DOHH2 (cell line): ENCODE results near the gene MBTPS1.

Source experiments
- H3F3A ChIP-seq: fragments of 200-600 bp; sonication (generic), shearing (Covaris generic); 2 replicates; pipeline ENCODE4 v1.6.0; 2016; ENCODE audit warnings: antibody characterized with exemption, mild to moderate bottlenecking; ENCODE audit not compliant: control insufficient read depth, insufficient read depth
- H3K27ac ChIP-seq: fragments of 200-600 bp; sonication (generic); 2 replicates; pipeline ENCODE4 v1.5.1; 2014; ENCODE audit warnings: low read depth, mild to moderate bottlenecking, low read length, moderate library complexity
- H3K27me3 ChIP-seq: fragments of 200-600 bp; sonication (generic); 2 replicates; pipeline ENCODE4 v1.6.1; 2014; ENCODE audit warnings: mild to moderate bottlenecking, low read length, mixed read lengths; ENCODE audit not compliant: control insufficient read depth
- H3K36me3 ChIP-seq: fragments of 200-600 bp; sonication (generic); 2 replicates; pipeline ENCODE4 v1.6.1; 2014; ENCODE audit warnings: mild to moderate bottlenecking, low read length, moderate library complexity, mixed read lengths; ENCODE audit not compliant: control insufficient read depth
- H3K4me1 ChIP-seq: fragments of 200-600 bp; sonication (generic); 2 replicates; pipeline ENCODE4 v1.6.1; 2014; ENCODE audit warnings: mild to moderate bottlenecking, low read length, mixed read lengths; ENCODE audit not compliant: control insufficient read depth
- H3K4me2 ChIP-seq: fragments of 200-600 bp; sonication (generic); 2 replicates; pipeline ENCODE4 v1.6.0; 2014; ENCODE audit warnings: mild to moderate bottlenecking, low read length, moderate library complexity
- H3K4me3 ChIP-seq: fragments of 200-600 bp; sonication (generic); 2 replicates; pipeline ENCODE4 v1.5.1; 2014; ENCODE audit warnings: mild to moderate bottlenecking, low read length, mixed read lengths
- H3K79me2 ChIP-seq: fragments of 200-600 bp; sonication (generic); 2 replicates; pipeline ENCODE4 v1.6.1; 2014; ENCODE audit warnings: mild to moderate bottlenecking, low read length, mixed read lengths; ENCODE audit not compliant: control insufficient read depth
- H3K9me2 ChIP-seq: fragments of 200-600 bp; sonication (generic); replicated peaks from 2 replicates; pipeline ENCODE4 v1.6.1; 2014; ENCODE audit warnings: mild to moderate bottlenecking, low read length, mixed read lengths; ENCODE audit not compliant: control insufficient read depth
- H3K9me3 ChIP-seq: fragments of 200-600 bp; sonication (generic); 2 replicates; pipeline ENCODE4 v1.6.1; 2014; ENCODE audit warnings: antibody characterized with exemption, low read length, mixed read lengths; ENCODE audit not compliant: control insufficient read depth, insufficient read depth
- H4K20me1 ChIP-seq: fragments of 200-600 bp; sonication (generic); 2 replicates; pipeline ENCODE4 v1.6.0; 2014; ENCODE audit warnings: low read depth, mild to moderate bottlenecking, antibody characterized with exemption, low read length, moderate library complexity; ENCODE audit not compliant: control insufficient read depth, insufficient read depth
- EZH2phosphoT487 ChIP-seq: fragments of 200-600 bp; sonication (generic); IDR thresholded peaks from 2 replicates; pipeline ENCODE4 v1.6.1; 2017; ENCODE audit warnings: borderline replicate concordance, mild to moderate bottlenecking, antibody characterized with exemption, low read length, moderate library complexity, mixed read lengths
- TF ChIP-seq, protein P1 (sequence below): fragments of 200-600 bp; sonication (generic); IDR thresholded peaks from one replicate; pipeline ENCODE4 v1.5.1; 2014; ENCODE audit warnings: antibody characterized with exemption, mild to moderate bottlenecking, low read depth, low read length; ENCODE audit not compliant: poor library complexity, severe bottlenecking

The MBTPS1 gene

DNA sequence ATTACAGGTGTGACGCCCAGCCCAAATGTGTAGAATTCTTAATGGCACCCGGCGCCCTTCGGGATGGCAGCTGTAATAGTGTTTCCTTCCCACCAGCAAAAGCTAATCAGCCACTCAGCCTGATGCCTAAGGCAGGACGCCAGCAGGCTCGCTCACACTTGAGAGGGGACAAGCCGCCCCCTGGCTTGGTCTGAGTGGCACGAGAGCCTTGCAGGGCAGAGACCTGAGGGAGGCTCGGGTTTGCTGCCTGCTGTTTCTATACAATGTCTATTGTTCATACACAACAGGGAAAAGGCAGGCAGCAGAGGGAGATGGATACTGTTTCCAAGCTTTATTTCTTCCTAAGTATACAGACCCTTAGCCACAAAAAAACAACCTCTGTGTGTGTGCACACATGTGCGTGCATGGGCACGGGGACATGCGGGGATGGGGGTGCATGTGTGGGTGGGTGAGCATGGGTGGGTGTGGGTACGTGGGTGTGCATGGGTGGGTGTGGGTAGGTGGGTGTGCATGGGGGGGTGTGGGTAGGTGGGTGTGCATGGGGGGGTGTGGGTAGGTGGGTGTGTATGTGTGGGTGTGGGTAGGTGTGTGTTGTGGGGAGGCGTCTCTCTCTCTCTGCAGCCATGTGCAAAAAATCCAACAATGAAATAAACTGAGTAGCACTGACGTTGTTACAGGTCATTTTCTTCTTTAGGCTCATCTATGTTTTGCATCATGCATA is 84.1 kb downstream of the MBTPS1 start:
- no peaks in the 10 kb centered on the region for H3K79me2 ChIP-seq
- H3K4me3 ChIP-seq: no peak overlapping the region
- H3K27me3 ChIP-seq: no peaks in the 10 kb centered on the region
- no peaks in the 10 kb centered on the region for H4K20me1 ChIP-seq
- no peak overlapping the region for H3K27ac ChIP-seq
- H3K4me2 ChIP-seq: no peak overlapping the region
- no peaks in the 10 kb centered on the region for H3F3A ChIP-seq
- TF ChIP-seq, protein P1, sequence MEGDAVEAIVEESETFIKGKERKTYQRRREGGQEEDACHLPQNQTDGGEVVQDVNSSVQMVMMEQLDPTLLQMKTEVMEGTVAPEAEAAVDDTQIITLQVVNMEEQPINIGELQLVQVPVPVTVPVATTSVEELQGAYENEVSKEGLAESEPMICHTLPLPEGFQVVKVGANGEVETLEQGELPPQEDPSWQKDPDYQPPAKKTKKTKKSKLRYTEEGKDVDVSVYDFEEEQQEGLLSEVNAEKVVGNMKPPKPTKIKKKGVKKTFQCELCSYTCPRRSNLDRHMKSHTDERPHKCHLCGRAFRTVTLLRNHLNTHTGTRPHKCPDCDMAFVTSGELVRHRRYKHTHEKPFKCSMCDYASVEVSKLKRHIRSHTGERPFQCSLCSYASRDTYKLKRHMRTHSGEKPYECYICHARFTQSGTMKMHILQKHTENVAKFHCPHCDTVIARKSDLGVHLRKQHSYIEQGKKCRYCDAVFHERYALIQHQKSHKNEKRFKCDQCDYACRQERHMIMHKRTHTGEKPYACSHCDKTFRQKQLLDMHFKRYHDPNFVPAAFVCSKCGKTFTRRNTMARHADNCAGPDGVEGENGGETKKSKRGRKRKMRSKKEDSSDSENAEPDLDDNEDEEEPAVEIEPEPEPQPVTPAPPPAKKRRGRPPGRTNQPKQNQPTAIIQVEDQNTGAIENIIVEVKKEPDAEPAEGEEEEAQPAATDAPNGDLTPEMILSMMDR: no peak
- TF ChIP-seq EZH2phosphoT487: no peak
- no peaks in the 10 kb centered on the region for H3K9me3 ChIP-seq
- no peaks in the 10 kb centered on the region for H3K4me1 ChIP-seq
- no peaks in the 10 kb centered on the region for H3K9me2 ChIP-seq
- no peaks in the 10 kb centered on the region for H3K36me3 ChIP-seq

DNA sequence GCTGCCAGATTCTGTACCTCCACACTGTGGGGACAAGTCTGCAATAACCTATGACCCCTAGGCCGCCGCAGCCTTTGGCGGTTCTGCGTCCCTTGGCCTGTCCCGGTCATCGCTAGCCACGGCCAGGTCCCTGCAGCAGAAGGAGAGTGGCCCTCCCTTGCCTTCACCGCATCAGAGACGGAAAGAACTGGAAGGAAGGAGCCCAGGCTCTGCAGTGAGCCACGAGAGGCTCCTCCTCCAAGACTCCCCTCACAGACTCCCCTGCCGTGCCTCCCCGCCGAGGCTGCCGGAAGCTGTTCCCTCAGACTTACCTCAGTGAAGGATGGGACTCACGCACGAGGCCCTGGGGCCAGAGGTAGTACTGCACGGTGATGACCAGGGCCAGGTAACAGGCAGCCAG is 85.2 kb downstream of the MBTPS1 start:
- no peaks in the 10 kb centered on the region for H3K9me2 ChIP-seq
- H3K36me3 ChIP-seq: no peaks in the 10 kb centered on the region
- TF ChIP-seq EZH2phosphoT487: no peak
- TF ChIP-seq, protein P1: no peak
- no peaks in the 10 kb centered on the region for H3F3A ChIP-seq
- H3K4me3 ChIP-seq: no peak overlapping the region
- no peaks in the 10 kb centered on the region for H3K27me3 ChIP-seq
- no peaks in the 10 kb centered on the region for H4K20me1 ChIP-seq
- H3K79me2 ChIP-seq: no peaks in the 10 kb centered on the region
- no peaks in the 10 kb centered on the region for H3K9me3 ChIP-seq
- H3K4me1 ChIP-seq: no peaks in the 10 kb centered on the region
- H3K4me2 ChIP-seq: no peak overlapping the region
- H3K27ac ChIP-seq: no peak overlapping the region

GRCh38 chr16:84029297-84030047 is 87.3 kb downstream of the MBTPS1 start:
- H3K27me3 ChIP-seq: no peaks in the 10 kb centered on the region

More at GRCh38 chr16:84029297-84030047, 87.3 kb downstream of the MBTPS1 start:
- no peak for TF ChIP-seq EZH2phosphoT487
- TF ChIP-seq, protein P1: no peak
- Histone ChIP-seq H3F3A (no peaks in the 10 kb centered on the region), H3K9me3 (no peaks in the 10 kb centered on the region), H3K27ac (no peak overlapping the region), H3K79me2 (no peaks in the 10 kb centered on the region), H3K4me3 (no peak overlapping the region), H3K4me1 (no peaks in the 10 kb centered on the region), H3K9me2 (no peaks in the 10 kb centered on the region), H3K4me2 (no peak overlapping the region), H3K36me3 (no peaks in the 10 kb centered on the region), H4K20me1 (no peaks in the 10 kb centered on the region)
